OCI-LY7 (cell line): ENCODE results near the gene SPATA12. TPM values are rescaled to one million over a fixed set of nuclear protein-coding genes. Genes with fewer than 3 reads are reported as not detected.

ENCODE experiments used
- BruUV-seq: library from RNA; stranded (reverse); fragments of 400-500 nt; replicated peaks from 2 replicates; lab custom pipeline; 2021; lab: Mats Ljungman, UMichigan
- CTCF ChIA-PET: fragments of 300-600 bp; sonication (Branson Sonifier 250); formaldehyde crosslinking; loops from one replicate; lab custom pipeline; 2022; ENCODE audit warnings: antibody characterized with exemption; ENCODE audit not compliant: unreplicated experiment; lab: Charles Lee
- POLR2A ChIA-PET: fragments of 300-600 bp; sonication (Branson Sonifier 250); formaldehyde crosslinking; loops from one replicate; lab custom pipeline; 2022; ENCODE audit warnings: antibody characterized with exemption; lab: Charles Lee
- DNase-seq: peaks from one replicate; pipeline ENCODE4 v3.0.0-alpha.2; 2015; ENCODE audit warnings: low spot score
- H2AFZ ChIP-seq: fragments of 200-600 bp; sonication (generic), shearing (Covaris generic); 2 replicates; pipeline ENCODE4 v1.6.1; 2014; ENCODE audit warnings: mild to moderate bottlenecking, antibody characterized with exemption, low read length, moderate library complexity
- H3K27ac ChIP-seq: fragments of 200-600 bp; sonication (generic); 2 replicates; pipeline ENCODE4 v1.5.1; 2014; ENCODE audit warnings: mixed run types, low read depth, mild to moderate bottlenecking, moderate library complexity, low read length, inconsistent platforms; ENCODE audit not compliant: poor library complexity, severe bottlenecking
- H3K36me3 ChIP-seq: fragments of 200-600 bp; sonication (generic); 2 replicates; pipeline ENCODE4 v1.6.1; 2014; ENCODE audit warnings: mild to moderate bottlenecking, antibody characterized with exemption, low read length, moderate library complexity, mixed read lengths; ENCODE audit not compliant: insufficient read depth
- H3K4me1 ChIP-seq: fragments of 200-600 bp; sonication (generic); 2 replicates; pipeline ENCODE4 v1.5.1; 2014; ENCODE audit warnings: mild to moderate bottlenecking, low read length; ENCODE audit not compliant: insufficient read depth, poor library complexity, severe bottlenecking
- H3K4me2 ChIP-seq: fragments of 200-600 bp; sonication (generic); 2 replicates; pipeline ENCODE4 v1.6.1; 2014; ENCODE audit warnings: mild to moderate bottlenecking, low read length
- H3K4me3 ChIP-seq: fragments of 200-600 bp; sonication (generic); 2 replicates; pipeline ENCODE4 v1.5.1; 2014; ENCODE audit warnings: mild to moderate bottlenecking, low read depth, low read length; ENCODE audit not compliant: poor library complexity, severe bottlenecking
- H3K79me2 ChIP-seq: fragments of 200-600 bp; sonication (generic); 2 replicates; pipeline ENCODE4 v1.6.1; 2016; ENCODE audit warnings: low read depth, mild to moderate bottlenecking, low read length, moderate library complexity, mixed read lengths; ENCODE audit not compliant: insufficient read depth
- H3K9me2 ChIP-seq: fragments of 200-600 bp; sonication (generic); 2 replicates; pipeline ENCODE4 v1.6.1; 2016; ENCODE audit warnings: mild to moderate bottlenecking, low read length, mixed read lengths; ENCODE audit not compliant: insufficient read depth
- H3K9me3 ChIP-seq: fragments of 200-600 bp; sonication (generic); 2 replicates; pipeline ENCODE4 v1.6.1; 2014; ENCODE audit warnings: mild to moderate bottlenecking, mixed run types, low read length, mixed read lengths
- H4K20me1 ChIP-seq: fragments of 200-600 bp; sonication (generic); 2 replicates; pipeline ENCODE4 v1.6.1; 2014; ENCODE audit warnings: mild to moderate bottlenecking, antibody characterized with exemption, low read length, moderate library complexity, mixed read lengths; ENCODE audit not compliant: insufficient read depth
- CTCF ChIP-seq: fragments of 200-600 bp; sonication (generic); conservative IDR thresholded peaks from 2 replicates; pipeline ENCODE4 v1.5.1; 2014; ENCODE audit warnings: mild to moderate bottlenecking, antibody characterized with exemption, low read length, moderate library complexity, mixed read lengths
- EZH2phosphoT487 ChIP-seq: fragments of 200-600 bp; sonication (generic); IDR thresholded peaks from 2 replicates; pipeline ENCODE4 v1.6.1; 2018; ENCODE audit warnings: low read depth, borderline replicate concordance, mild to moderate bottlenecking, mixed run types, antibody characterized with exemption, low read length, moderate library complexity, mixed read lengths
- intact Hi-C: fragments of 100-400 bp; cut with micrococcal nuclease; formaldehyde crosslinking; loops from one replicate; pipeline ENCODE4 v1.10.0; 2022; ENCODE audit not compliant: unreplicated experiment
- total RNA-seq, 2 experiments: library from RNA; depleted of rRNA in 1 of 2; stranded (reverse); fragments of >200 nt in 1 of 2; shearing (Covaris generic) in 1 of 2; gene quantifications; 2 replicates each; pipeline ENCODE4 v1.2.3, GENCODE V29; 2014 to 2022

SPATA12 gene
- total RNA-seq, 2 experiments from 2014 or later: 0.13 TPM; not detected in 1

- BruUV-seq: no TSS peak
- Histone ChIP-seq H2AFZ (peak overlapping the region; percentile 6; the same call in 1 of the 2 replicates), H3K79me2 (no peaks in the 10 kb centered on the region), H3K4me2 (no peak overlapping the region), H3K9me3 (no peaks in the 10 kb centered on the region), H3K4me1 (peaks cover 20% of the 10 kb centered on the region), H4K20me1 (no peaks in the 10 kb centered on the region), H3K27ac (no peak overlapping the region), H3K4me3 (no peak overlapping the region), H3K9me2 (no peaks in the 10 kb centered on the region), H3K36me3 (no peaks in the 10 kb centered on the region)
- TF ChIP-seq EZH2phosphoT487 (no peak), CTCF (no peak)
- DNase-seq: no peak
- POLR2A ChIA-PET: interaction anchor here (1.6 kb wide), 1 partner anchor 16 kb away, joined by 6 read pairs; no protein-coding TSS in a partner anchor
- CTCF ChIA-PET: interaction anchor here (0.6 to 0.8 kb wide), 2 partner anchors 10 to 37 kb away, joined by 3 read pairs; no protein-coding TSS in a partner anchor
- intact Hi-C loops: loop anchor here (1.0 kb wide), 1 partner anchor 99 kb away; no protein-coding TSS in a partner anchor
Observed at GRCh38 chr3:57093971-57094535, 33.6 kb downstream of the SPATA12 start.

GRCh38 chr3:57094575-57094974 lies 34.1 kb downstream of the SPATA12 start:
- POLR2A ChIA-PET: interaction anchor here (1.6 kb wide), 1 partner anchor 17 kb away, joined by 6 read pairs; no protein-coding TSS in a partner anchor
- no peak for TF ChIP-seq CTCF
- no peak for TF ChIP-seq EZH2phosphoT487
- Histone ChIP-seq H2AFZ (peak overlapping the region; percentile 7; the same call in 1 of the 2 replicates), H3K9me2 (no peaks in the 10 kb centered on the region), H3K9me3 (no peaks in the 10 kb centered on the region), H3K27ac (no peak overlapping the region), H3K4me2 (no peak overlapping the region), H4K20me1 (no peaks in the 10 kb centered on the region), H3K4me3 (no peak overlapping the region), H3K36me3 (no peaks in the 10 kb centered on the region), H3K4me1 (peaks cover 20% of the 10 kb centered on the region), H3K79me2 (no peaks in the 10 kb centered on the region)
- no TSS peak for BruUV-seq
- intact Hi-C loops: no loop called here
- CTCF ChIA-PET: interaction anchor here (0.6 to 0.8 kb wide), 2 partner anchors 9 to 36 kb away, joined by 3 read pairs; no protein-coding TSS in a partner anchor
- no peak for DNase-seq

GRCh38 chr3:57095363-57095762 lies 34.9 kb downstream of the SPATA12 start:
- BruUV-seq: no TSS peak
- H3K4me3 ChIP-seq: no peak overlapping the region
- no peak overlapping the region for H3K27ac ChIP-seq
- intact Hi-C loops: no loop called here
- TF ChIP-seq CTCF (no peak), EZH2phosphoT487 (no peak)
- no peaks in the 10 kb centered on the region for H3K36me3 ChIP-seq
- CTCF ChIA-PET: no interaction called here
- no peak for DNase-seq
- no peaks in the 10 kb centered on the region for H4K20me1 ChIP-seq
- H3K4me2 ChIP-seq: no peak overlapping the region
- no peaks in the 10 kb centered on the region for H3K9me2 ChIP-seq
- H3K9me3 ChIP-seq: no peaks in the 10 kb centered on the region
- no peaks in the 10 kb centered on the region for H3K79me2 ChIP-seq
- POLR2A ChIA-PET: no interaction called here
- no peak overlapping the region for H2AFZ ChIP-seq
- H3K4me1 ChIP-seq: peaks cover 27% of the 10 kb centered on the region
